ENCODE data around the gene SLC36A4. TPM values are rescaled to one million over a fixed set of nuclear protein-coding genes. Genes with fewer than 3 reads are reported as not detected.

SLC36A4 gene
- total and polyA plus RNA-seq, 2 of the 13 experiments (the other 11 are each of a cell fraction or from before 2014, with no cell fraction given): 7.3 to 9.5 TPM

DNA sequence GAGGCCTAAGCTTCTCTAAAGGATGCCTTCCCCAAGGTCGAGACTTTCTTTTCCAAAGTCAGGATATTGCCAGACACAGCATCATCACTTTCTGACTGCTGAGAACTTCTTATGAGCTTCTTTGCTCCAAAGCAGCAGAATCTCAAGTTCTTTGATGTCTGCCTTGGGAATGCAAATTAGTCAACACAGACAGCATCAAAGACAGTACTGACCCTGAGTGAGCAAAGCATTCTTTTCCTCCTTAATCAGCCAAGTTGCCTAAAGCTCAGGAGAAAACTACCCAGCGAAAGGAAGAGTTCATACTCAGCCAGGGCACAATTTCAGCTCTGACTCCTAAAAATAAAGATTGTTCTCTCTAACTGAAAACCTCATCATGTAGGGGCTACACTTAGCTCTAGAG is 98.0 kb downstream of the SLC36A4 start (continued):
- TF ChIP-seq, protein P1, sequence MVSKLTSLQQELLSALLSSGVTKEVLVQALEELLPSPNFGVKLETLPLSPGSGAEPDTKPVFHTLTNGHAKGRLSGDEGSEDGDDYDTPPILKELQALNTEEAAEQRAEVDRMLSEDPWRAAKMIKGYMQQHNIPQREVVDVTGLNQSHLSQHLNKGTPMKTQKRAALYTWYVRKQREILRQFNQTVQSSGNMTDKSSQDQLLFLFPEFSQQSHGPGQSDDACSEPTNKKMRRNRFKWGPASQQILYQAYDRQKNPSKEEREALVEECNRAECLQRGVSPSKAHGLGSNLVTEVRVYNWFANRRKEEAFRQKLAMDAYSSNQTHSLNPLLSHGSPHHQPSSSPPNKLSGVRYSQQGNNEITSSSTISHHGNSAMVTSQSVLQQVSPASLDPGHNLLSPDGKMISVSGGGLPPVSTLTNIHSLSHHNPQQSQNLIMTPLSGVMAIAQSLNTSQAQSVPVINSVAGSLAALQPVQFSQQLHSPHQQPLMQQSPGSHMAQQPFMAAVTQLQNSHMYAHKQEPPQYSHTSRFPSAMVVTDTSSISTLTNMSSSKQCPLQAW (CRISPR knock-in tag; IDR thresholded peaks at IDR 0.05): no peak
- TF ChIP-seq ZNF468 (CRISPR knock-in tag; IDR thresholded peaks at IDR 0.05) (no peak), CHD2 (IDR thresholded peaks at IDR 0.05; ENCODE audit: low read depth, low read length) (no peak), ZNF660 (CRISPR knock-in tag; IDR thresholded peaks at IDR 0.05; ENCODE audit: borderline replicate concordance, low read depth) (no peak), NFKBIZ (CRISPR knock-in tag; IDR thresholded peaks at IDR 0.05) (no peak), MED8 (CRISPR knock-in tag; IDR thresholded peaks at IDR 0.05; ENCODE audit: insufficient replicate concordance) (no peak), ZNF773 (CRISPR knock-in tag; IDR thresholded peaks at IDR 0.05; ENCODE audit: borderline replicate concordance) (no peak), PHF8 (CRISPR knock-in tag; IDR thresholded peaks at IDR 0.05) (no peak), ZNF776 (CRISPR knock-in tag; IDR thresholded peaks at IDR 0.05) (no peak), ZNF282 (IDR thresholded peaks at IDR 0.05; ENCODE audit: partially characterized antibody) (no peak), ZNF180 (CRISPR knock-in tag; IDR thresholded peaks at IDR 0.05; ENCODE audit: borderline replicate concordance, low read depth) (no peak)

Small RNA genes within 50 kb of the gene (small RNA-seq; reads per million reads assigned to genes)
- 0 reads per million in 3 experiments for gene AP003072.1 (ENCODE audit: insufficient read depth in 2 of 3, insufficient read length in 3 of 3, low read depth in 2 of 3, low replicate concordance in 1 of 3)

Other genes with a start within 250 kb of the SLC36A4 start
- not detected in 2 replicates for gene MTNR1B, start 228.3 kb downstream of the SLC36A4 start, total RNA-seq (2016; rRNA removed; fragmentation: Illumina TruSeq; extraction: Trizol)
- not detected in 2 replicates for gene MTNR1B, start 228.3 kb downstream of the SLC36A4 start, polyA plus RNA-seq (2011; rRNA removed)
- gene DEUP1, start 132.8 kb upstream of the SLC36A4 start, total RNA-seq (2016; rRNA removed; fragmentation: Illumina TruSeq; extraction: Trizol): not detected in 2 replicates
- not detected in 2 replicates for gene DEUP1, start 132.8 kb upstream of the SLC36A4 start, polyA plus RNA-seq (2011; rRNA removed)

All from HepG2 (cell line).